SK-N-MC (cell line): Measurements from ENCODE around the gene SMAD3.

ENCODE experiments used
- EZH2 ChIP-seq: fragments of 200-600 bp; sonication (generic); IDR thresholded peaks from one replicate; pipeline ENCODE4 v1.6.1; 2017; ENCODE audit warnings: antibody characterized with exemption
- POLR2AphosphoS5 ChIP-seq: IDR thresholded peaks from 2 replicates; pipeline ENCODE4 v1.6.1; 2012; ENCODE audit warnings: mild to moderate bottlenecking, low read depth, low read length, borderline replicate concordance

DNA sequence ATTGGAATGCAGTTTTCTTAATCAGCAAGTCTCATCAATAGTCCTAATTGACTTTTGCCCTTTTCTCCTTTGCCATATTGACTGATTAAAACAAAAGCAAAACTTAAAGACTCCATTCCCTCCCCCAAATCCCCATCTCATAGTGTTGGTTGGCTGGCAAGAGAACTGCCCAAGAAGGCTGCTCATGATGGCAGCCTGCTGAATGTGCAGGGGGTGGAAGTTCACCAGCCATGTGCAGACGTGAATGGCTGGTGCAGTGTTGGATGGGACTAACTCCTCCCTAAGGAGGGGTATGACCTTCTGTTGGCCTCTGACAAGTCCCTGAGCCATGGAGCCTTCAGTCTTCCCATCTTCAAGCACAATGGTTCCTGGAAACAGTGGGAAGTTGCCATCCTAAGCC lies 7.0 kb downstream of the SMAD3 start:
- no peak for TF ChIP-seq EZH2
- no peak for TF ChIP-seq POLR2AphosphoS5
